Endometrial microvascular endothelial cells (primary cell): ENCODE measurements around the gene TEX14. TPM values are rescaled to one million over a fixed set of nuclear protein-coding genes. Genes with fewer than 3 reads are reported as not detected.
"Not testable (repeated sequence)": the region's sequence is repeated elsewhere in the genome, so short reads cannot be mapped to it uniquely, and the experiment has no call there.

Experiments used
- in situ Hi-C: cut with HindIII; loops from 2 replicates; pipeline ENCODE4 v1.10.0; 2017; ENCODE audit warnings: low sequenced_read_pairs, low pct_unique_long_range_greater_than_20kb; ENCODE audit errors: inconsistent ontology term
- total RNA-seq: library from RNA; depleted of rRNA; stranded (reverse); fragments of >200 nt; gene quantifications from one replicate; pipeline ENCODE4 v1.2.3, GENCODE V29; 2015; ENCODE audit errors: inconsistent ontology term

Gene TEX14
- total RNA-seq, 1 donor from 2014 or later = not detected

DNA sequence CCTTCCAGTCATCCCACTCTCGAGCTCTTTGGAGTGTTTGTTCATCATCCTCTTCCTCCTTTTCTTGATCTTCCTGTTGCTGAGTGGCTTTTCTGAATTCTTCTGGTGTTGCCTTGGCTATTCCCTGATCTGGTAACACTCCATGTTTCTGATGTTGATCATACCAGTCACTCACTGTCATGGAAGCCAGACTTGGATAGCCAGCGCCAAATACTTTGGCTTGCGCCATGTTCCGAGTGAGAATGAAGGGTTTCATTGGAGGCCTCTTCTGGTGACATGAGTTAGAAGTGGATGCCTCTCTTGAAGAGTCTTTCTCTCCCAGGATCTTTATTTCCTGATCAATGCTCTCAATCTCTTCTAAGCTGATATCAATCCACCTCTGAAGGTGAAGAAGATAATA, 31.2 kb downstream of the TEX14 start:
- in situ Hi-C loops = no loop called here

DNA sequence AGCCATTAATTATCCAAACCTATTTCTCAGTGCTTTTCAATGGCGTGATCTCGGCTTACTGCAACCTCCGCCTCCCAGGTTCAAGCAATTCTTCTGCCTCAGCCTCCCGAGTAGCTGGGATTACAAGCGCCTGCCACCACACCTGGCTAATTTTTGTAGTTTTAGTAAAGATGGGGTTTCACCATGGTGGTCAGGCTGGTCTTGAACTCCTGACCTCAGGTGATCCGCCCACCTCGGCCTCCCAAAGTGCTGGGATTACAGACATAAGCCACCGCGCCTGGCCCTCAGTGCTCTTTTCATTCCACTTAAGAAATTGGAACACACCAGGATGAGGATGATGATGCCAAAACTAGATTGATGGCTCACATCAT, 32.1 kb downstream of the TEX14 start:
- in situ Hi-C loops = not testable (repeated sequence)

DNA sequence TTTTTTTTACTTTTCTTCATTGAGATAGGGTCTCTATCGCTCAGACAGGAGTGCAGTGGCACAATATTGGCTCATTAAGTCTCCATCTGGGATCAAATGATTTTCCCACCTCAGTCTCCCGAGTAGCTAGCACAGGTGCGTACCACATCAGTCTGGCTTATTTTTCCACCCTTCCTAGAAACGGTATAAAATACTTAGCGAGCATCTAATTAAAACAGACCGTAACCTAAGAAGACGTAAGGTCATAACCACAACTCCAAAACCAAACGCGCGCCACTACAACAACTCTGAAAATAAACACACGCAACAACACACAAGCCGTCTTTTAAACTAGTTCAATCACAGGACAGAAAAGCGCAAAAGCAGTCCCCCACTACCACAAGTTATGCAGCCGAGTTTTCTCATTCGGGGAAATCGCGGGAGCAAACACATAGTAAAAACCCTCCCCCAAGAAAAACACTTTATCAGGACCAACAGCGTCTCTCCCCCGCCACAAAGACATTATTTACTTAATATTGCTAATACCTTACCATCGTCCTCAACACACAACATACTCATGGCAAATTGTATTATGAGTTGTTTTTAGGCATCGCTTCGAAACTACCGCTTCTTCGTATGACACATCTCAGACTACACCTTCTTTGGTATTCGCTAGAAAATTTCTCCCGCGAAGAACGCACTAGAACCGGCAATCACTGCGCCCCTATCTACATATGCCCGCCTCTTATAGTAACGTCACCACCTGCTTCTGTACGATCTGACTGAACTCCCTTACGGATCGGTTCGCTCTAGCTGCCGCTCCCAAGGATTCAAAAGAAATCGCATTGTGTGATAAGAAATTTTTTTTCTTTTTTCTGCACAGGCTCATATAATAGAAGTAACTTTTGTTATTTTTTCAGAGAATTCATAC, 32.8 kb downstream of the TEX14 start:
- in situ Hi-C loops = no loop called here

DNA sequence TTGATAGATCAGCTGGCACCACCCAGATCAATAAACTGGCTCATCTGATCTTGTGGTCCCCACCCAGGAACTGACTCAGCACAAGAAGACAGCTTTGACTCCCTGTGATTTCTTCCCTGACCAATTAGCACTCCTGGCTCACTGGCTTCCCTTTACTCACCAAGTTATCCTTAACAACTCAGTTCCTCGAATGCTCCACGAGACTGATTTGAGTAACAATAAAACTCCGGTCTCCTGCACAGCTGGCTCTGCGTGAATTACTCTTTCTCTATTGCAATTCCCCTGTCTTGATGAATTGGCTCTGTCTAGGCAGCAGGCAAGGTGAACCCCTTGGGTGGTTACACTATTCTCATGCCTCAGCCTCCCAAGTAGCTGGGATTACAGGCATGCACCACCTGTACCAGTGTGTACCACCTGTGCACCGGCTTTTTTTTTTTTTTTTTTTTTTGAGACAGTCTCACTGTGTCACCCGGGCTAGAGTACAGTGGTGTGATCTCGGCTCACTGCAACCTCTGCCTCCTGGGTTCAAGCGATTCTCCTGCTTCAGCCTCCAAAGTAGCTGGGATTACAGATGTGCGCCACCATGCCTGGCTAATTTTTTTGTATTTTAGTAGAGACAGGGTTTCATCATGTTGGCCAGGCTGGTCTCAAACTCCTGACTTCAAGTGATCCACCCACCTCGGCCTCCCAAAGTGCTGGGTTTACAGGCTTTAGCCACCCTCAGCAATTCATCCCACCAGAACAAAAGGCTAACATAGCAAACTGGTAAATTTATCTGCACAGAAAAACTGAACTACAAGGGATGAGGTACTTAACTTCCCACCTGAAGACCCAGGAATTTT, 33.7 kb downstream of the TEX14 start:
- in situ Hi-C loops = not testable (repeated sequence)

DNA sequence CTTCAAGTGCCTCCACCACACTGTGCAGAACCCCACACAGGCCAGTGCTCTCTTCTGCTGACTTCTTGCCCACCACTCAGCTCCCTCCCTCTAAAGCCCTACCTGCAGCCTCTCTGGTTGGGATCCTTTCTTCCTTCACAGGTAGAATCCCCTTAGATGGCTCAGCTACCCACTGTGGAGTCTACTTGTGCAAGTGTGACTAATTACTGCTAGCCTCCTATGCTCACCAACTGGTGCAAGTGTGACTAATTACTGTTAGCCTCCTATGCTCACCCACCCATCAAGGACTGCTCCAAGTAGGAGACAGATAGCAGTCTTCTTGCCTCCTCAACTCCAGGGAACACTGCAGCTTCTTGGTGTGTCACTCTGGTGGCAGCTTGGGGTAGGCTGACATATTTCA, 43.6 kb downstream of the TEX14 start:
- in situ Hi-C loops = no loop called here

DNA sequence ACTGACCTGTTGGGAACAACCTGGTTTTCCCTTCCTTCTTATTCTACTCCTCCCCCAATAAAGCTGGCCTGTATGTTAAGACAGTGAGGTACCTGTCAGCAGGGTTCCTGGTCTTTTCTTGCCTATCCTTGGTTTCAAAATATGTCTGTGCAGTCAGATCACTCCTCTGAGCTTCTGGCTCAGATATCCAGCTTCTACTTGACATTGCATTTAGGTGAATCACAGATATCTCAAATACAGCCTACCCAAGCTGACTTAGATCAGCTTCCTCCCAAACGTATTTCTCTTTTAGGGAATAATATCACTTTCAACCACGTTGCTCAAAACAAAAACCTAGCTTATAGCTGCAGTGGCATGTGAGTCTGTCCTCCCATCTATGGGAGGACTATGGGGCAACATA, 48.7 kb downstream of the TEX14 start:
- in situ Hi-C loops = no loop called here

DNA sequence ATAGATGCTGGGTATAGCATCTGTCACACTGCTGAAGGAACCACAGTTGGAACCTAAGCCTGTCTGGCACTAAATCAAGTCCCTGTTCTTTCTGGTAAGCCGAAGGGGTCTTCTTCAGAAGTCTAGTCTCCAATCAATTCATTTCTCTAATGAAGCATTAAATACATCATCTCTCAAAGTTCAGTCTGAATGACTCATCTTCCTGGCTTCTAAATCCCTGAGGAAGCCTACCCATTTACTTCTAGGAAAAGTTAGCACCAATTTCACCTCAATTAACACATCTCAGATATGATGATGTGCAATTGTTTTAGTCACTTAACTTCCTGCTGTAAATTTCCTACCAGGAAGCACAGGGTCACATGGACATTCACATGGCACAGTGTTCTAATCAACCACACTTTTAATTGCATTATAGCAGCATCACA, 49.9 kb downstream of the TEX14 start:
- in situ Hi-C loops = no loop called here

DNA sequence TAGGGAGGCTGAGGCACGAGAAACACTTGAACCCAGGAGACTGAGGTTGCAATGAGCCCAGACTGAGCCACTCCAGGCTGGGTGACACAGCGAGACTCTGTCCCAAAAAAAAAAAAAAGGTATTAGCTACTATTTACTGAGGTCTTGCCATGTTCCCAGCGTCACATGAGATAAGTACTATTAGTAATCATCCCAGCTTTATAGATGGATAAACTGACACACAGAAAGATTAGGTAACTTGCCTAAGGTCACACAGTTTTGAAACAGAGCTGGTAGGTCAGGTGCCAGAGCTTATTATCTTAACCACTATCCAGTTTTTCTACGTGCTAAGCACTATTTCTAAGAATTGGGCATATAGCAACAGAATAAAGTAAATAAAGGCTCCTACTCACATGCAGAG, 51.6 kb downstream of the TEX14 start:
- in situ Hi-C loops = no loop called here

DNA sequence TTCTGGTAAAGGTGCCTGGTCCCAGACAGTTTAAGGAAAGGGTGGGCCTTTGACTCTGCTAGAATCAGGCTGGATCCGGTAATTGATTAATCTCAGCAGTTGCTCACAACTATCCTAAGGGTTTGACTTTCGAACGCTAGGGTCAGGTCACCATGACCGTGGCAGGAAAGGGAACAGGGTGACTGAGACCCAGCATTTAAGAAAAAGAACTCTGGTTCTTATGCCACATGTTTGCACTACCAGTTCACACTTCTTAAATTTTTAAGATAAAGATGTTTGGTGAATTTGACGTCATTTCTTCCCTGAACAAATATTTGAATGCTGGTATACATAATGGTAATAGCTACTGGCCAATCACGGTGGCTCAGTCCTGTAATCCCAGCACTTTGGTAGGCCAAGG, 52.2 kb downstream of the TEX14 start:
- in situ Hi-C loops = no loop called here

DNA sequence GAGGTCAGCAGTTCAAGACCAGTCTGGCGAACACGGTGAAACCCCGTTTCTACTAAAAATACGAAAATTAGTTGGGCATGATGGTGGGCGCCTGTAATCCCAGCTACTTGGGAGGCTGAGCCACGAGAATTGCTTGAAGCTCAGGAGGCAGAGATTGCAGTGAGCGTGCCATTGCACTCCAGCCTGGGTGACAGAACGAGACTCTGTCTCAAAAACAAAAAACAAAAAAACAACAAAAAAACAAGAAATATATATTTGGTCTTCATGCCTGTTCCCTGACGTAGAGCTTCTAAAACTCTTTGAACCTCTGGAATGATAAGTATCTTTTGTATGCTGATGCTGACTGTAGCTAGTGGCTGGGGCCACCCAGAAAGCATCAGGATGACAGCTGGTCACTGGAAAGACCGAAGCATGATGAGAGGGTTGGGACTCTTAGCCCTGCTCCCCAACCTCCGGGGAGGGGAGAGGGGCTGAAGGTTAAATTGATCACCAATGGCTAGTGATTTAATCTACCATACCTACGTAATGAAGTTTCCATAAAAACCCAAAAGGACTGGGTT, 54.8 kb downstream of the TEX14 start:
- in situ Hi-C loops = no loop called here

DNA sequence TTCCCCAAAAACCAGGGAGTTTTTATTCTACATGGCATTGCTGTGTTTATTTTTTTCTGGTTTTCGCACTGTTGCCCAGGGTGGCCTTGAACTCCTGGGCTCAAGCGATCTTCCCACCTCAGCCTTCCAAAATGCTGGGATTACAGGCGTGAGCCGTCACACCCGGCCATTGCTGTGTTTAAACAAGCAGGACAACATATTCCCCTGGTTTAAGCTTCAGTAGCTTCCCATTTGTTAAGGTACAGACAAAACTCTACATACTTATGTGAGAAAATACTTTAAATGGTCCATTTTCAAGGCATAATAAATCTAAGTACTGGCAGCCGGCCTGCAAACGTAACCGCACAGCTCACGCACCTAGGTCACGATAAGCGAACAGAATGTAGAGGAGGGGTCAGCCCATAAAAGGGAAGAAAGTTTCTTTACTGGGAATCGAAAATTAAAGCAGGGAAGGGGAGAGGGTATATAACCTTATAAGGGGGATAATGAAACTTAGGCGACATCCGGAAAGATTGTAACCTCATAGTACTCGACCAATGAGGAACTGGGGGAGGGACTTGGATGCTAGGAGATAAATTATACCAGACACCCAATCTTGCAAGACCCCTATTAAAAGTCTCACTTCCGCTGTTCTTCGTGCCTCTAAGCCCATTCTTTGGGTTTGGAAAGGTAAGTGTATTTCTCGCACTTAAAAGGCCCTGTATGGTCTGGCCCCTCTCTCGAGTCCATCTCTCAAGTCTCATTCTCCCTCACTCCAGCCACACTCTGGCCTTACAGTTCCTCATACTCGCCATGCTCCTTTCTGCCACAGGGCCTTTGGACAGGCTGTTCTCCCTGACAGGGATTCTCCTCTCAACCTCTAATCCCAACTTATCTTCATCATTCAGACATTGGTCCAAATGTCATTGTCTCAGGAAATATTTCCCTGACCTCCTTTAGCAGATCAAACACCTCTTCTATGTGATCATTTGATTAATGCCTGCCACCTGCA, 59.2 kb downstream of the TEX14 start:
- in situ Hi-C loops = no loop called here

DNA sequence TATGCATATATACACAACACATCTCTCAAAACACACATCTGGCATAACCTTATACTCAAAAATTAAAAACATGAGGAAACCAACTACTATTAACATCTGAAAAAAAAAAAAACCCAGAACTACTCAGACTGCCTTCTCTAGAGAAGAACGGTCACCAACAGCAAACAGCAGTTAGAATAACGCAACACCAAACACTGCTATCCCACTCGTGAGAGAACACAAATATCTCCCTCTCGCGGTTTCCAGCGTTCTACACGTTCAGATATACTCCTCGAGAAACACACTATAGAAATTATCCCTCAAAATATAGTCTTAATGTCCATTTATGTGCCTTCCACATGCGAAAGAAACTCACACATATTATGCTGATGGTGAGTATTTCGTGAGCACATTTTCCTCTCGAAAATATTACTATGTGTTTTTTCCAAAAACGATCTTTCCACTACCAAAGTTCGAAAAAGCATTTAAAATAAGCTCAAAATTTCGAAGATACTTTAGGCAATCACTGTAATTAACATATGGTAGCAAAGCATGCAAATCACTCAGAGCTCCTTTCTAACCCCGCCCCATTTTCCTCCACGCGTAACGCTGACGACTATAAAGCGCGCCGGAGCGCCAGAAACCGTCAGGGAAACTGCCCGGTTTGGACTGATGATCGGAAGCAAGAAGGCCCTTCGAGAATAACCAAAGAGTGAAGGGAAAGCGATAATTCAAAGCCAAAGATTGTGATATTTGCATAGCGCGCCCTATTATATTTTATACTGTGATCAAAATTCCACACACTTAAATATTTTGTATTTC, 60.1 kb downstream of the TEX14 start:
- in situ Hi-C loops = no loop called here

DNA sequence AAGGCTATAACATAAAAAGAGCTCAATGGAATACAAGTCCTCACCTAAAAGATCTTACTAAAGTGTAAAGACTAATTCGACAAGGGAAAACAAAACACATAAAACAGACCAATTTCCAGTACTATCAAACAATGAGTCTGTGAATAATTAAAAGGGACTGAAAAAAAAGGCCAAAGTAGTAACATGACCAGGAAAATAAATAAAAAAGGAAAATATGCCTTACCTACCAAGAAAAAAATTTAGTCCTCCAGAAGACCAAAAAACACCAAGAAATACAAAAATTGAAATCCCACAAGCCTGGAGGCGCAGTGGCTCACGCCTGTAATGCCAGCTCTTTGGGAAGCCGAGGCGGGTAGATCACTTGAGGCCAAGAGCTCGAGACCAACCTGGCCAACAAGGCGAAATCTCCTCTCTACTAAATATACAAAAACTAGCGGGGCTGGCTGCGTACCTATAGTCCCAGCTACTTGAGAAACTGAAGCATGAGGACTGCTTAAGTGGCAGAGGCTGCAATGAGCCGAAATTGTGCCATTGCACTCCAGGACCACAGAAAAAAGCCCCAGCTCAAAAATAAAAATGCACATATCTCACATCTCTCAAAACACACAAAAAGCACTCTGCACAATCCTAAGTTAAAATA, 60.8 kb downstream of the TEX14 start:
- in situ Hi-C loops = no loop called here

DNA sequence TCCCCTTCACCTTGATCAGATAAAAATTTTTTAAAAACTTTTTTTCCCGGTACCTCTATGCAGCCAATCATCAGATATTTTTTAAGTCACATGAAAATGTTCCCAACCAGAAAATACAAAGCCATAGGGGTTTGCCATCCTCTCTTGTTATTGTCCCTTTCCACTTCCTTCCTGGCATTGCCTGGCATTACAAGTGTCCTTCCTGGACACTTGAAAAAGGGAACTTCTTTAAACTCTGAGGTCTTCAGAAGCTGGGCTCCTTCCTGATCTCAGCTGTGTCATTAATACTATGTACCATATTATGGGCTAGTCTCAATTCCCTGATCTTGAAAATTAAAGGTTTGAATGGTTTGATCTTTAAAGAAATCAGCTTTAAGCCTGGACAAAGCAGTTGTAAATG, 64.9 kb downstream of the TEX14 start:
- in situ Hi-C loops = no loop called here

DNA sequence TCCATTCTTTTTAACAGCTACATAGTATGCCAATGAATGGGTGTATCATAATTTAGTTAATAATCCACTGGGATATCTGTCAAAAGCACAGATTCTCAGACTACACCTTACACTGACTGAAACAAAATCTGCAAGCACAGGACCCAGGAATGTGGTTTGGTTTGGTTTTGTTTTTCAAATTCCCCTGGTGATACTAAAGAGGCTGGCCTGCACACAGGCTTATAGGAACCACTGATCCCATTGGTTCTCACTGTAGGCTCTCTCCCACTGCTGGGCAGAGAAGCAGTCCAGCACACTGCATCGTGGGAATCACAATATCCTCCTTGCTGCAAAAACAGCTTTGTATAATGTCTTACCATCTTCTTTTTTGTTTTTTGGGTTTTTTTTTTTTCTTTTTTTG, 67.1 kb downstream of the TEX14 start:
- in situ Hi-C loops = no loop called here

DNA sequence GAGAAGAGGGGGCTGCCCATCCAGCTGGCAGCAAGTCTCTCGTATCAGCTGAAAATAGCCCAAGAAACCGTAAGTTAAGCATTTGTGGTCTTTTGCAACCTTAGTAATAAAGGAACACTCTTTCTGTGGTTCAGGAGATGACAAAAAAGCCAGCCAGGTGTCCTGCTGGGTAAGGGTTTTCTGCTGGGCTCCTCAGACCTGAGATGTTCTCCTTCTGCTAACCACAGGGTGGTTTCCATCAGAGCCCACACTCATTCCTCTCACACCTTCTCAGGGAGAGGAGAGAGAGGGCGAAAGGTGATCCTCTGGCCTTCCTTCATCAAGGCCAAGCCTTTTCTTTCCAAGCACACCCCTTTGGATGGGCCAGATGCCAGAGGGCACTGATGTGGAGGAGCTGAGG, 70.7 kb downstream of the TEX14 start:
- in situ Hi-C loops = no loop called here

DNA sequence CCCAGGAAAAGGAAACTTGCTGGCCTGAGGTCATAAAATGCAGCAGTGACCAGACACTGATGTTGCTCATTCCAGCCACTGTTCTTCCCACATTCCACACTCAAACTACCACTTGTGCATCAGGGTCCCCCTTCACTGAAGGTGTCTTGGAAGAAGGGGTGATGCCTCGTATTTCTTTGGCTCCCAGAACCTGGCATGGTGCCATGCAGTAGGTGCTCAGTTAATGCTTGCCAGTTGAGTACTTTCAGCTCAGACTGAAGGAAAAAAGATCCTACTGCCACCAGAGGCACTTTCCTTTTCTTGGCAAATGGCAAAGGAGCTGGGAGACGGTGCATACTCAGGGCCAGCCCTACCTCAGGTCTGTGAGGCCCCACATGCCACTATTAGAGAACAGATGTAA, 73.5 kb downstream of the TEX14 start:
- in situ Hi-C loops = no loop called here
